ENCODE results near the gene AWAT1. TPM values are rescaled to one million over a fixed set of nuclear protein-coding genes. Genes with fewer than 3 reads are reported as not detected.

AWAT1 gene
- total and polyA plus RNA-seq, 2 donors (not counting 1 experiment from before 2014, with no cell fraction given), result not detected

- DNase-seq (ENCODE audit: low read depth in 2 of 2), result peak in 1 of 2 donors; percentile 2
- TF ChIP-seq, protein P1, sequence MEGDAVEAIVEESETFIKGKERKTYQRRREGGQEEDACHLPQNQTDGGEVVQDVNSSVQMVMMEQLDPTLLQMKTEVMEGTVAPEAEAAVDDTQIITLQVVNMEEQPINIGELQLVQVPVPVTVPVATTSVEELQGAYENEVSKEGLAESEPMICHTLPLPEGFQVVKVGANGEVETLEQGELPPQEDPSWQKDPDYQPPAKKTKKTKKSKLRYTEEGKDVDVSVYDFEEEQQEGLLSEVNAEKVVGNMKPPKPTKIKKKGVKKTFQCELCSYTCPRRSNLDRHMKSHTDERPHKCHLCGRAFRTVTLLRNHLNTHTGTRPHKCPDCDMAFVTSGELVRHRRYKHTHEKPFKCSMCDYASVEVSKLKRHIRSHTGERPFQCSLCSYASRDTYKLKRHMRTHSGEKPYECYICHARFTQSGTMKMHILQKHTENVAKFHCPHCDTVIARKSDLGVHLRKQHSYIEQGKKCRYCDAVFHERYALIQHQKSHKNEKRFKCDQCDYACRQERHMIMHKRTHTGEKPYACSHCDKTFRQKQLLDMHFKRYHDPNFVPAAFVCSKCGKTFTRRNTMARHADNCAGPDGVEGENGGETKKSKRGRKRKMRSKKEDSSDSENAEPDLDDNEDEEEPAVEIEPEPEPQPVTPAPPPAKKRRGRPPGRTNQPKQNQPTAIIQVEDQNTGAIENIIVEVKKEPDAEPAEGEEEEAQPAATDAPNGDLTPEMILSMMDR (conservative IDR thresholded peaks at IDR 0.05 in 1 of 2, IDR thresholded peaks at IDR 0.05 in 1 of 2; ENCODE audit: low read depth in 1 of 2, low read length in 2 of 2), result no peak
- TF ChIP-seq EZH2 (IDR thresholded peaks at IDR 0.05; ENCODE audit: low read length, missing control alignments), result no peak
- no peaks in the 10 kb centered on the region for H4K20me1 ChIP-seq (ENCODE audit: control insufficient read depth, extremely low read depth, insufficient read depth, low read length)
- H3K4me3 ChIP-seq (replicated peaks in 1 of 4; ENCODE audit: control extremely low read depth in 1 of 4, insufficient read depth in 1 of 4, low read depth in 3 of 4, low read length in 4 of 4), result no peak overlapping the region
- H3K9ac ChIP-seq (ENCODE audit: insufficient read depth, low read length), result no peak overlapping the region
- no peaks in the 10 kb centered on the region for H3K36me3 ChIP-seq (ENCODE audit: control insufficient read depth, insufficient read depth, low read length)
- no peak overlapping the region for H3K4me2 ChIP-seq (ENCODE audit: extremely low read depth, insufficient read depth, low read length)
- H3K79me2 ChIP-seq (ENCODE audit: control insufficient read depth, insufficient read depth, low read length), result no peaks in the 10 kb centered on the region
- H3K9me3 ChIP-seq (ENCODE audit: control insufficient read depth, insufficient read depth, low read depth, low read length), result no peaks in the 10 kb centered on the region
- H3K27ac ChIP-seq (ENCODE audit: insufficient read depth, low read length), result no peak overlapping the region
- no peak overlapping the region for H2AFZ ChIP-seq (ENCODE audit: low read length)
- no peaks in the 10 kb centered on the region for H3K27me3 ChIP-seq (ENCODE audit: control insufficient read depth, insufficient read depth, low read length)
- H3K4me1 ChIP-seq (ENCODE audit: control insufficient read depth, extremely low read depth, insufficient read depth, low read length), result no peaks in the 10 kb centered on the region
These were observed 21.0 kb downstream of the AWAT1 start for GRCh38 chrX:70255452-70255851.

DNA sequence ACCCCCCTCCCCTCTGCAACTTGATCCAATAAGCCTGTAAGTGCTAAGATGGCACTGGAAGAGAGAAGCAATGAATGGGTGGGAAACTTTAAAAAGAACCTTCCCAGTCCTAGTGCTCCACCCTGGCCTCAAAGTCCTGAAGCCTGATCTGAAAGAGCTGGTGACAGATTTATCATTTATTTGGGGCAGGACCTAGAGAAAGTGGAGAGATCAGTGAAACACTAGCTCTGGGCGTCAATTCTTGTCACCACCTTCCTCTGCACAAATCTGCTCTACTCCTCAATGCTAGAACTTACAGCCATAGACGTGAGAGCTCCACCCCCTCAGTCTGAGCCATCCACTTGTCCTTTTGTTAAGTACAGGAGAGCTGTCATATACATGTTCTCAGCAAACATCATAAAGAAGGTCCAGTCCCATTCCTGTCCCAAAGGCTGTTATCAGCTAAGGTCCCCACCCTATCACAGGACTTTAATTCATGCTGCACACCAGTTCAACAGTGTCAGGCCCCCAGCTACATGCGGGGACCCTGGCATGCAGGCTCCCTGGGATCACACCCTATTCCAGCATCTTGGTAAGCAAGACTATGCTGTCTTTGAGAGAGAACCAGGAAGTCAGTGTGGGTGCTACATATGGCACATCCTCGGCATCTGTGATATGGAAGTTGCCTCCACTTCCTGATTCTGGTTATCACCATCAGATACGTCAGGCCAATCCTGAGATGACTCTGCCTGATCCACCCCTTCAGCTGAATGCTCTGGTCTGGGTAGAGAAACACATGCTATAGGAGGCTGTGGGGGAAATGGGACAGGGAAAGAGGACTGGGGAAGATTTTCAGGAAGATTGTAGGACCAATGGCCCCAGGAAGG is 23.2 kb downstream of the AWAT1 start:
- Histone ChIP-seq H3K79me2 (ENCODE audit: control insufficient read depth, insufficient read depth, low read length) (no peaks in the 10 kb centered on the region), H3K27me3 (ENCODE audit: control insufficient read depth, insufficient read depth, low read length) (no peaks in the 10 kb centered on the region), H2AFZ (ENCODE audit: low read length) (no peak overlapping the region), H3K4me1 (ENCODE audit: control insufficient read depth, extremely low read depth, insufficient read depth, low read length) (no peaks in the 10 kb centered on the region), H4K20me1 (ENCODE audit: control insufficient read depth, extremely low read depth, insufficient read depth, low read length) (no peaks in the 10 kb centered on the region), H3K27ac (ENCODE audit: insufficient read depth, low read length) (no peak overlapping the region), H3K36me3 (ENCODE audit: control insufficient read depth, insufficient read depth, low read length) (no peaks in the 10 kb centered on the region), H3K4me2 (ENCODE audit: extremely low read depth, insufficient read depth, low read length) (no peak overlapping the region), H3K9me3 (ENCODE audit: control insufficient read depth, insufficient read depth, low read depth, low read length) (no peaks in the 10 kb centered on the region), H3K9ac (ENCODE audit: insufficient read depth, low read length) (no peak overlapping the region), H3K4me3 (replicated peaks in 1 of 4; ENCODE audit: control extremely low read depth in 1 of 4, insufficient read depth in 1 of 4, low read depth in 3 of 4, low read length in 4 of 4) (no peak overlapping the region)
- no peak for DNase-seq (ENCODE audit: low read depth in 2 of 2)
- TF ChIP-seq, protein P1 (conservative IDR thresholded peaks at IDR 0.05 in 1 of 2, IDR thresholded peaks at IDR 0.05 in 1 of 2; ENCODE audit: low read depth in 1 of 2, low read length in 2 of 2), result no peak
- no peak for TF ChIP-seq EZH2 (IDR thresholded peaks at IDR 0.05; ENCODE audit: low read length, missing control alignments)

DNA sequence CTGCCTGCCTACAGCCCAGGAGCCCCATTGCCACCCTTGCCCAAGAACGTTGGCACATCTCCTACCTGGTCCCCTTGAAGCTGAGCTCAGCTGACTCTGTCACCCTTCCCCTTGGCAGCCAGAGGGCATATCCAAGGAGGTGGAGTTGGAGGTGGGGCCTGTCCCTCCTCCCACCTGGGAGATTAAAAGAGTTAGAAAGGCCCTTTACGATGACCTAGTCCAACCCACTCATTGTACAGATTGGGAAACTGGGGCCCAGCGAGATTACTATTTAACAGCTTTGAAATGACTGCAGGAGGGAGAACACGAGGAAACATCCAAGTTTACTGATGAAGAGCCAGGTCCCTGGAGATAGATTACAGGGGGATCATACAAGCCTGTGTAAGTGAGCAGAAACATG is 25.6 kb downstream of the AWAT1 start, which contains the start of gene P2RY4:
TSS of gene P2RY4 (minus strand) at position 101 of the 400 bp plus-strand sequence. CDS start 580 bp downstream, outside the sequence.
- H3K36me3 ChIP-seq (ENCODE audit: control insufficient read depth, insufficient read depth, low read length), result no peaks in the 10 kb centered on the region
- H3K79me2 ChIP-seq (ENCODE audit: control insufficient read depth, insufficient read depth, low read length), result no peaks in the 10 kb centered on the region
- H4K20me1 ChIP-seq (ENCODE audit: control insufficient read depth, extremely low read depth, insufficient read depth, low read length), result no peaks in the 10 kb centered on the region
- no peaks in the 10 kb centered on the region for H3K9me3 ChIP-seq (ENCODE audit: control insufficient read depth, insufficient read depth, low read depth, low read length)
- DNase-seq (ENCODE audit: low read depth in 2 of 2), result no peak
- no peak within 1 kb of the TSS for H3K27ac ChIP-seq (ENCODE audit: insufficient read depth, low read length)
- no peak within 1 kb of the TSS for H3K4me3 ChIP-seq (replicated peaks in 1 of 4; ENCODE audit: control extremely low read depth in 1 of 4, insufficient read depth in 1 of 4, low read depth in 3 of 4, low read length in 4 of 4)
- TF ChIP-seq EZH2 (IDR thresholded peaks at IDR 0.05; ENCODE audit: low read length, missing control alignments), result no peak
- TF ChIP-seq, protein P1 (conservative IDR thresholded peaks at IDR 0.05 in 1 of 2, IDR thresholded peaks at IDR 0.05 in 1 of 2; ENCODE audit: low read depth in 1 of 2, low read length in 2 of 2), result no peak
- no peaks in the 10 kb centered on the region for H3K27me3 ChIP-seq (ENCODE audit: control insufficient read depth, insufficient read depth, low read length)
- H3K4me2 ChIP-seq (ENCODE audit: extremely low read depth, insufficient read depth, low read length), result no peak within 1 kb of the TSS
- no peak within 1 kb of the TSS for H3K9ac ChIP-seq (ENCODE audit: insufficient read depth, low read length)
- no peaks in the 10 kb centered on the region for H3K4me1 ChIP-seq (ENCODE audit: control insufficient read depth, extremely low read depth, insufficient read depth, low read length)
- no peak within 1 kb of the TSS for H2AFZ ChIP-seq (ENCODE audit: low read length)
